Measurements from ENCODE around the gene MAGI2. TPM values are rescaled to one million over a fixed set of nuclear protein-coding genes. Genes with fewer than 3 reads are reported as not detected.

The MAGI2 gene
- total RNA-seq, 1 experiment from 2014 or later, result 14.3 TPM

DNA sequence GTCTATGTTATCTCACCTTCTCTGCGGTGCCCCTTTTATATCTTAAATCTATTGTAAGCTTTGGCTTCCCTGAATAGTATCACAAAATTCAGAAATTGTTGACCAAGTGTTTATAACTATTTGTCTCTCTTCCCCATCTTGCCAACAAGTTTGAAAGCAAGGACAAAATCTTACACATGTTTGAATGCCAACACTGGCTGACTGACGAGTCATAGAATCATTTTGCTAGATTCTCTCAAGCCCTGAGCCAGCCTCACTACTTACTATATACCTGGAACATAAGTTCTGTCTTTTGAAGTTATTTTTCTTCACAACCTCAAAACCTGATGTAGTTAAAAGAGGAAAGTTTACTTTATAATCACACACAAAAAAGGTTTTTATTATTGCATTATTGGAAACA is 954.2 kb downstream of the MAGI2 start:
- Histone ChIP-seq H3K79me1 (ENCODE audit: insufficient read depth, low read depth, low read length, poor library complexity, severe bottlenecking) (no peaks in the 10 kb centered on the region), H3K14ac (ENCODE audit: insufficient read depth, low read length) (no peak overlapping the region), H2BK15ac (ENCODE audit: low read depth, low read length) (no peak overlapping the region), H3K23me2 (ENCODE audit: insufficient read length, low read depth, low read length, poor library complexity, severe bottlenecking) (no peaks in the 10 kb centered on the region), H3K4ac (ENCODE audit: low read depth, low read length) (no peak overlapping the region), H3K23ac (ENCODE audit: insufficient read length, low read depth, low read length) (no peak overlapping the region), H4K20me1 (ENCODE audit: control insufficient read depth, insufficient read depth, insufficient read length) (no peaks in the 10 kb centered on the region), H2BK5ac (ENCODE audit: insufficient read length, low read length) (no peak overlapping the region), H2BK12ac (ENCODE audit: insufficient read length, low read depth, low read length) (no peak overlapping the region), H3K79me2 (ENCODE audit: insufficient read depth, low read length) (no peaks in the 10 kb centered on the region), H3K4me1 (ENCODE audit: insufficient read depth, low read length) (peaks cover 4% of the 10 kb centered on the region), H2BK20ac (ENCODE audit: low read depth, low read length, poor library complexity, severe bottlenecking) (no peak overlapping the region), H4K8ac (replicated peaks; ENCODE audit: insufficient read length, low read depth, low read length) (no peak overlapping the region), H3K9ac (ENCODE audit: extremely low read depth, insufficient read length, low read length) (no peak overlapping the region), H3T11ph (ENCODE audit: low read length) (no peak overlapping the region), H2BK120ac (ENCODE audit: low read depth, low read length, poor library complexity, severe bottlenecking) (no peak overlapping the region), H3K56ac (ENCODE audit: insufficient read length, low read depth, low read length) (no peak overlapping the region), H2AK5ac (ENCODE audit: insufficient read length, low read length) (no peak overlapping the region), H3K27me3 (ENCODE audit: insufficient read depth, low read length) (no peaks in the 10 kb centered on the region), H3K18ac (ENCODE audit: insufficient read length, low read depth, low read length) (no peak overlapping the region), H4K91ac (ENCODE audit: insufficient read length, low read depth, low read length) (no peak overlapping the region), H2AFZ (ENCODE audit: low read length) (no peak overlapping the region), H4K5ac (ENCODE audit: insufficient read length, low read depth, low read length) (no peak overlapping the region), H3K27ac (ENCODE audit: insufficient read length, low read depth, low read length) (no peak overlapping the region), H3K4me2 (ENCODE audit: insufficient read depth, insufficient read length, low read length) (no peak overlapping the region), H3K9me3 (ENCODE audit: control insufficient read depth, low read depth, low read length) (no peaks in the 10 kb centered on the region)
- Mint-ChIP-seq H3K36me3 (ENCODE audit: insufficient read depth in 1 of 3, low read depth in 3 of 3) (peaks cover 0 to 9% (median 4%) of the 10 kb centered on the region in 3 experiments; a peak in 5 of 7 replicates), H3K27ac (no peak overlapping the region), H3K4me3 (no peak overlapping the region), H3K27me3 (ENCODE audit: low read depth) (no peaks in the 10 kb centered on the region), H3K4me1 (peaks cover 27 to 28% of the 10 kb centered on the region in 2 experiments), H3K9me3 (no peaks in the 10 kb centered on the region)
- TF ChIP-seq, protein P1, sequence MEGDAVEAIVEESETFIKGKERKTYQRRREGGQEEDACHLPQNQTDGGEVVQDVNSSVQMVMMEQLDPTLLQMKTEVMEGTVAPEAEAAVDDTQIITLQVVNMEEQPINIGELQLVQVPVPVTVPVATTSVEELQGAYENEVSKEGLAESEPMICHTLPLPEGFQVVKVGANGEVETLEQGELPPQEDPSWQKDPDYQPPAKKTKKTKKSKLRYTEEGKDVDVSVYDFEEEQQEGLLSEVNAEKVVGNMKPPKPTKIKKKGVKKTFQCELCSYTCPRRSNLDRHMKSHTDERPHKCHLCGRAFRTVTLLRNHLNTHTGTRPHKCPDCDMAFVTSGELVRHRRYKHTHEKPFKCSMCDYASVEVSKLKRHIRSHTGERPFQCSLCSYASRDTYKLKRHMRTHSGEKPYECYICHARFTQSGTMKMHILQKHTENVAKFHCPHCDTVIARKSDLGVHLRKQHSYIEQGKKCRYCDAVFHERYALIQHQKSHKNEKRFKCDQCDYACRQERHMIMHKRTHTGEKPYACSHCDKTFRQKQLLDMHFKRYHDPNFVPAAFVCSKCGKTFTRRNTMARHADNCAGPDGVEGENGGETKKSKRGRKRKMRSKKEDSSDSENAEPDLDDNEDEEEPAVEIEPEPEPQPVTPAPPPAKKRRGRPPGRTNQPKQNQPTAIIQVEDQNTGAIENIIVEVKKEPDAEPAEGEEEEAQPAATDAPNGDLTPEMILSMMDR (conservative IDR thresholded peaks at IDR 0.05), result no peak
- DNase-seq, result no peak
- no CpG with 5 or more reads among the region's 2 CpGs for WGBS (ENCODE audit: extremely low coverage, insufficient read length, low lambda C conversion rate)
